ENCODE results near the gene SLITRK1.
A peak's percentile ranks its signal among the peaks of the same experiment; 100 is the strongest.

Gene SLITRK1, protein sequence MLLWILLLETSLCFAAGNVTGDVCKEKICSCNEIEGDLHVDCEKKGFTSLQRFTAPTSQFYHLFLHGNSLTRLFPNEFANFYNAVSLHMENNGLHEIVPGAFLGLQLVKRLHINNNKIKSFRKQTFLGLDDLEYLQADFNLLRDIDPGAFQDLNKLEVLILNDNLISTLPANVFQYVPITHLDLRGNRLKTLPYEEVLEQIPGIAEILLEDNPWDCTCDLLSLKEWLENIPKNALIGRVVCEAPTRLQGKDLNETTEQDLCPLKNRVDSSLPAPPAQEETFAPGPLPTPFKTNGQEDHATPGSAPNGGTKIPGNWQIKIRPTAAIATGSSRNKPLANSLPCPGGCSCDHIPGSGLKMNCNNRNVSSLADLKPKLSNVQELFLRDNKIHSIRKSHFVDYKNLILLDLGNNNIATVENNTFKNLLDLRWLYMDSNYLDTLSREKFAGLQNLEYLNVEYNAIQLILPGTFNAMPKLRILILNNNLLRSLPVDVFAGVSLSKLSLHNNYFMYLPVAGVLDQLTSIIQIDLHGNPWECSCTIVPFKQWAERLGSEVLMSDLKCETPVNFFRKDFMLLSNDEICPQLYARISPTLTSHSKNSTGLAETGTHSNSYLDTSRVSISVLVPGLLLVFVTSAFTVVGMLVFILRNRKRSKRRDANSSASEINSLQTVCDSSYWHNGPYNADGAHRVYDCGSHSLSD

DNA sequence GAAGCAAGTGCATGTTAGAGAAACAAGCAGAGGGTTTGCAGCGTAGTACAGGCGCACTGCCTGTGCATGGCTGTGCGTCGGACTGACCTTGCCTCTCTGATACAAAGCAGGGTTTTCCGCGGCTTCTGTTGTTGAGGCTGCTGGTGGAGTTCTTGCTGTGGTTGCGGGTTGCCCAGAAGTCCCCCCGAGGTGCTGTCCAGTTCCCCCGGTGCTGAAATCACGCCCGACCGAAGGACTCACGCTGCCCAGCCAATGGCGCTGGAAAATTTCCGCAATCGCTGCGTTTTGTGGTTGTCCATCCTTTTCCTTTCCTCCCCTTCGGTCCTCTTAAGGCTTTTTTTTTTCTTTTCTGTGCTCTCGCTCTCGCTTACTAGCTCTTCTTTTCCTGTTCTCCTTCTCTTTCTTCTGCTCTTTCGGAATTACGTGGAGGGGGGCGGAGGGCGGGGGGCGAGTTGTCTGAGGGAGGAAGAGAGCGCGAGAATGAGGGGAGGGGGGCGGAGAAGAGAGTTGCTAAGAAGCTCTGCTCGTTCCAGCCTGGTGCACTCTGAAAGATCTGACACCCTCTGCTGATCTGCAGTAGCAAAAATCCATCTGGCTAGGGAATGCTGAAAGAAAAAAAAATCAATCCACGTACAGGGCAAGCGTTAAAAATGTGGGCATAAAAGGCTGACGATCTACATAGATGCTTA lies at the start of gene SLITRK1:
Gene SLITRK1, minus strand, starts transcription at position 558 of the 689 bp plus-strand sequence. CDS start 967 bp downstream, outside the sequence.
- DNase-seq = peak; percentile 15

DNA sequence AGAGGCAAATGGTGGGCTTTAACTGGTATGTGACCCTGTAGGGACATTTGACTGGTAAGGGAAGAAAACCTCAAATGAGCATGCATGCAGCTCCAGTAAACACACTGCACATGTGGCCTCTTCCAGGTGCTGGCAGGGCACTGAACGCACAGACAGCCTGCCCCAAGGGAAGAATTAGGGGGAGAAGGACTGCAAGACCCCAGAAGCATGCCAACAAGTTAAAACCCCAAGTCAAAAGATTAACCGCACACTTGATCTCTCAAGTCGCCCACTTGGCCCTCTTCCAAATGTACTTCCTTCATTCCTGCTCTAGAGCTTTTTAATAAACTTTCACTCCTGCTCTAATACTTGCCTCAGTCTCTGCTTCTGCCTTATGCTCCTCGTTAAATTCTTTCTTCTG lies 46.9 kb upstream of the SLITRK1 start:
- no peak for DNase-seq

- no peak for DNase-seq
Measured at GRCh38 chr13:83919775-83920174, 37.5 kb upstream of the SLITRK1 start.

- DNase-seq = no peak
Measured at GRCh38 chr13:83914368-83914767, 32.1 kb upstream of the SLITRK1 start.

DNA sequence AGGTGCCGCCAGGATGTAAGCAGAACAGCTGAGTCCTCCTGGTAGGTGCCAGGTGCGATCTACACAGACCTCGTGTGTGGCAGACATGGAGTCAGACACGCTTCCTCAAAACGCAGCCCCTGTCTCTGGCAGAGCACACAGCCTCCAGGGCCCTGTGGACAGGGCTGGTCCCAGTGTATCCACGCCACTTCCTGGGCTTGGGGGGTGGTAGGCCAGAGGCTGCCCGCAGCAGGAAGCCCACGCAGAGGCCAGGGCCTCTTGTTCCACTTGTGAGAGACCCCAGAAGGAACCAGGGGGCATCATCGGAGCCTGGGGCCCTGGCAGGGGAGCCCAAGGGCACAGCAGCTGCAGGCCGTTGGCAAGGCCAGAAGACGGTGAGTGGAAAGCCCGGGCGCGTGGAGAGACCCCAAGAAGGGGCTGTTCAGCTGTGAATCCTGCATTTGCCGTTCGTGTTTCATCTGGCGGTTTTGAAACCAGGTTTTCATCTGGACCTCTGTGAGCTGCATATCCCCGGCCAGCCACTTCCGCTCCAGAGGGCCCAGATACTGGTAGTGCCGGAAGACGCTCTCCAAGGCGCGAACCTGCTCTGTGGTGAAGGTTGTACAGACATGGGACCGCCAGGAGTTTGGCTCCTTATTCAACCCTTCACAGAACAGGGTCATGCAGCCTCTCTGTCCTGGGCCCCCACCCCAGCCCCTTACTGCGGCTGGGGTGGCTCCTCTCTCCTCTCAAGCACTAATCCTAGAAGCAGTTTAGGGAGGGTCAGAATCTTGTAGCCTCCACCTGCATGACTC lies 25.1 kb upstream of the SLITRK1 start:
- DNase-seq = no peak

DNA sequence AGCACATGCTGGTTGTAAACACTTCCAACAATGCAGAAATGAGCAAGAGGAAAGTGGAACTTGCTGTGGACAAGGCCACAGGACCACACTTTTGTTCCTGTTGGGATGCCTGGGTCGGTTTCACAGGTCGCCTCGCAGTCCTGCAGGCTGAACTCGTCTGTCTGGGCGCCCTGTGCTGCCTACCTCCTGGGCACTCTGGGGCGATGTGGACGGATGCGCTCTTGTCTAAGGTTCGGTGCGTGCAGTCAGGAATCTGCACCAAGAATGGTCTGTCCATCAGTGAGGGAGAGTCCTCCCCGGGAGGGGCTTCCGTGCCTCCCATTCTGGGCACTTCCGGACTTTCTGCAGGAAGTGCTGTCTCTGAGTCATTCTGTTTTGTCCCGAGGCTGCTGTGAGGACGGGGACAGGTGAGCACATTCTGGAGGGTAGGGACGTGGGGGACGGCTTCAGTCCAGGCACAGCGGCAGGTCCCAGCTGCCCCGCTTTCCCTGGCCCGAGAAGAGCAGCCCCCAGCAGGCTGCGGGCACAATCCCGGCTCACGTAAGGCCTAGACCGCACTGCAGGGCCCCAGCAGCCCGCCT lies 24.1 kb upstream of the SLITRK1 start:
- no peak for DNase-seq

GRCh38 chr13:83905641-83906040 lies 23.4 kb upstream of the SLITRK1 start:
- DNase-seq = no peak

DNA sequence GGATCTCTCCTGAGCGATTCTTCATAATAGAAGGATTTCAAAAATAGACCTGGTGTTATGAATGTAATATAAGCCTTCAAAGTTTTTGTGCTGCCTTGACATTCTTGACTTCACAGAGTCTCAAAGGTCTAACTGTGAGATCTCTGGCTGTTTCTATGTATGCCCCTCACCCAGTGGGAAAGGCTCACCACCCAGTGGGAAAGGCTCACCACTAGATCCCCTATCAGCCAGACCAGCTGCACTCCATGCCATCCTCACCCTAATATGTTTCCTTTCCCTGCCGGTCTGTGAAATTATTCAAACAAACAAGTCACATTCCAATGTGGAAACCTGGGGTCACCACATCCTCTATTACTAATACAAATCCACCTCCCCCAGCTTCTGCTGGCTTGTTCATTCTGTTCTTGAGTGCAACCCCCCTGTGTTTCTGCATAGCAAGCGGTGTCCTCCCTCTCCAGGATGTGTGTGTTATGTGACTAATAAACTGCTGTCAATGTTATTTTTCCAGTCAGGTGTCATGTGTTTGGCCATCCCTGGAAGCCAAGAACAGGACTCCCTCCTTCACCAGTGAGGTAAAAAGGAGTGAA lies 13.8 kb upstream of the SLITRK1 start:
- no peak for DNase-seq

GRCh38 chr13:83890358-83890757 lies 8.1 kb upstream of the SLITRK1 start:
- DNase-seq = no peak

DNA sequence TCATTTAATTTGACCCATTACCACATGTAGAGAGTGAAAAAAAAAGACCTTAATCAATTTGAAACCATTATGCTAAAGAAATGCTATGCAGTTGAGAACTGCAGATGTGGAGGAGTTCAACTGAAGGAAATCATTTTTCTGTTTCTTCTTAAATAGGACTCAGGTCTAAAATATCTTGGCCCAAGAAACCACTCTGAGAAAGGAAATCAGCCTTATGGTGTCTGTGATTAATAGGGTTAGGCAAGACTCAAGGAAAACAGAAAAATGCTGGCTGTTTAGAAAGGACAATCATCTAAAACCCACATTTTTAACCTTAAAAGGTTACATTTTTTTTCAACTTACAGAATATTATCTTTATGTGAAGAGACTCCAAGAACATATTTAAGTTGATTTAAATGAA lies 1.9 kb upstream of the SLITRK1 start:
- no peak for DNase-seq

DNA sequence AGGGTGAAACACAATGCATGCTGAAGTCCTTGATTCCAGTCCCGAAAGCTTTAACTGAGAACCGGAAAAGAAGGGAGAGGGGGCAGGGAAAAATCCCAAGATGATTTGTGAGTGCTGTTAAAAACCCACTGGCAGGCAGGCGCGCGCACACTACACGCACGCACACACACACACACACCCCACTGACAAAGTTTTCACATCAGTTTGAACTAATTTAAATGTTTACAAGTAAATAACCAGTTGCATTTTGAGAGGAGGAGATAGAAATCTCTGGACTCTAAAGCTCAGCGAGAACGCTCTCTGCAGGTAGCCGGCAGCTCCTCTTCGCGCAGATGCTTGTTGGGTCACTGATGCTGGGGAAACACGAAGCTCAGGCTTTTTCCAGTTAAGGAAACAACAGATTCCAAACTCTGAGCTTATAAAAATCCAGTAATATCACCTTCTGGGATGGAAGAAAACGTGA lies 818 bp upstream of the SLITRK1 start:
- no peak for DNase-seq

- no peak for DNase-seq
Measured at GRCh38 chr13:83882606-83882959, 309 bp upstream of the SLITRK1 start.

DNA sequence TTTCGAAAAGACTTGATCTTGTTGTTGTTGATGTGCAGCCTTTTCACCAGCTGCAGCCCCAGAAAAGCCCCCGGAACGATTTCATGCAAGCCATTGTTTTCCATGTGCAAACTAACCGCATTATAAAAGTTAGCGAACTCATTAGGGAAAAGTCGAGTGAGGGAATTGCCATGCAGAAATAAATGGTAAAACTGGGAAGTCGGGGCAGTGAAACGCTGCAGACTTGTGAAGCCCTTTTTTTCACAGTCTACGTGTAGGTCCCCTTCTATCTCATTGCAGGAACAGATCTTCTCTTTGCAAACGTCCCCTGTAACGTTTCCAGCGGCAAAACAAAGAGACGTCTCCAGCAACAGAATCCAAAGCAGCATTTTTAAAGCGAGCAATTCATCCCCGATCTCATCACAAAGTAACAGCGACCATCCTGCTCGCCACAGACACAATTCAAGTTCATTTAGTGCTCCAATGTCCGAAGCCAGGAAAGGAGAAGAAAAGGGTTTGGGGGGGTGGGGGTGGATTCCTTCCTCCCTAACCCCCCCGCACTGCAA lies 1.1 kb downstream of the SLITRK1 start:
- DNase-seq = no peak

- no peak for DNase-seq
Measured at GRCh38 chr13:83880275-83881139, 1.8 kb downstream of the SLITRK1 start.

DNA sequence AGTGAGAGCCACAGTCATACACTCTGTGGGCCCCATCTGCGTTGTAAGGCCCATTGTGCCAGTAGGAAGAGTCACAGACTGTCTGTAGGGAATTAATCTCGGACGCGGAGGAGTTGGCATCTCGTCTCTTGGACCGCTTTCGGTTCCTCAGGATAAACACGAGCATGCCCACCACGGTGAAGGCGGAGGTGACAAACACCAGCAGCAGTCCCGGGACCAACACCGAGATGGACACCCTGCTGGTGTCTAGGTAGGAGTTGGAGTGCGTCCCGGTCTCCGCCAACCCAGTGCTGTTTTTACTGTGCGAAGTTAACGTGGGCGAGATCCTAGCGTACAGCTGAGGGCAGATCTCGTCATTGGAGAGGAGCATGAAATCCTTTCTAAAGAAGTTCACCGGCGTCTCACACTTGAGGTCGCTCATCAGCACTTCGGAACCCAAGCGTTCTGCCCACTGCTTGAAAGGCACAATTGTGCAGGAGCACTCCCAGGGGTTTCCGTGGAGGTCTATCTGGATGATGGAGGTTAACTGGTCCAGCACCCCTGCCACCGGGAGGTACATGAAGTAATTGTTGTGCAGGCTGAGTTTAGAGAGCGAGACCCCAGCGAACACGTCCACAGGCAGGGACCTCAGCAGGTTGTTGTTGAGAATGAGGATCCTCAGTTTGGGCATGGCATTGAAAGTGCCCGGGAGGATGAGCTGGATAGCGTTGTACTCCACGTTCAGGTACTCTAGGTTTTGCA lies 2.7 kb downstream of the SLITRK1 start:
- no peak for DNase-seq

GRCh38 chr13:83878691-83879430 lies 3.4 kb downstream of the SLITRK1 start:
- DNase-seq = no peak

- no peak for DNase-seq
Measured at GRCh38 chr13:83877651-83878355, 4.5 kb downstream of the SLITRK1 start.

DNA sequence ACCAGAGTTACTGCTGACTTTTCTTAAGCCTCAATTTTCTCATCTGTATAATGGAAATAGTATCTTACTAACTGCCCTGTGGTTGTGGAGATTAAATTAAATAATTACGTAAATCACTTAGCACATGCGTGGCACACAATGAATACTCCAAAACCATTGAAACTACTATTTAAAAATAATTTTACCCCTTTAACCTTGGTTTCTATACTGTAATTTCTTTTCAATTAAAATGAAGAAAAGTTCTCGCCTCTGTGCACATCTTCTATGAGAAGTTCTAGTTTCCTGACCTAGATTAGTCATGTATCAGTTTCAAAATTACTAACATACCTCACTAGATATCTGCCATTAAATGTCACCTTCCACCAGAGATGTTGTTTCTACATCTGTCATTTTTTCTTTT lies 5.7 kb downstream of the SLITRK1 start:
- no peak for DNase-seq

DNA sequence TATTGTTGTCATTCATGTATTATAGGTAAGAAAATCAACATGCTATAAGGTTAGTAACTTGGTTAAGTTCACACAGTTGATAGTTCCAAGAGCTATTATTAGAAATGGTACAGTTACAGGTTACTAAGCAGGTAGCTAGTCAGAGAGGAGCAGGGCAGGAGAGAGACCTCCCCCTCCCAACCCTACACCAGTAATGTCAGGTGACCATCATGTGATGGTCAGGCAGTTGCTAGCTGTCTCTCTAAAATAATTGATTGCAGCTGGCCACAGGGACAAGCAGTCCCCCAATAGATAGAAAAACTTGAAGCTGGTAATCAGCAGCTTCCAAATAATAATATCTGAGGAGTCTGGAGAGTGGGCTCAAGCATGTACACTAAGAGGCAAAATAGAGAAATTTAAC lies 14.6 kb downstream of the SLITRK1 start:
- no peak for DNase-seq
